HG03045 (cell line): ENCODE data around the gene SOHLH2.

Source experiments
- ATAC-seq: cut with Tn5 transposase; IDR thresholded peaks from one replicate; pipeline ENCODE4 v1.9.1; 2021; ENCODE audit warnings: mild to moderate bottlenecking, moderate library complexity; ENCODE audit not compliant: unreplicated experiment

The SOHLH2 gene

GRCh38 chr13:36133950-36134626 is 80.3 kb downstream of the SOHLH2 start:
- no peak for ATAC-seq

DNA sequence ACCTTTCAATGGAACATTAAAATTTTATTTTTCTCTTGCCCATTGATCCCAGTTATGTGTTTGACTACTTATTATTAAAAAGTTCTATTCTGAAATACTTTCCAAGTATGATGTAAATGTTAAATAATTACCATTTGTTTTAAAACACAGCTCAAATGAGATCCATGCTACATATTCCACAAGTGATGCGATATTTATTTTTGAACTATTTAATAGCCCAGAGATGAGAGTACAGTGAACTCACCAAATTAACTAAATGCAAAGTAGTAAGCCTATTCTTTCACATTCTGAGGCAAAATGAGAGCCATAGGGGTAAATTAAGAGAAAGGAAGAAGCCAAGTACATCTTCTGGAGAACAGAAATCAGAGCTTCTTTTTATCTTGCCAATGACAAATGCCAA is 82.0 kb downstream of the SOHLH2 start:
- ATAC-seq: no peak

DNA sequence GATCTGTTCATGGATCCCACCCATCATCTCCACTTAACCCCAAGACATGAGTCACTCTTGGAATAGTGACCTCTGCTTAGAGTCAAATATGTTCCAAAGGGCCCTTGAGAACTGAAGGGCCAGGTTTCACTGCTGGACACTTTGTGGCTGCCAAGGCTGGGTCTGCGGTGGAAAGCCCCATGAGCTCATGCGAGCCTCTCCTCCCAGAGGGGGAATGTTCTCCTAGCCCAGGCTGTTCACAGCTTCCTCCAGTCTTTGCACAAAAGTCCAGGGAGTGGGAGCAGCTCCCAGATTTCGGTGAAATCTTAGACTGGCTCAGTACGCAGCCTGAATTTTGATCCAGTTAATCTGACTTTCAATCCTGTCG is 82.4 kb downstream of the SOHLH2 start:
- no peak for ATAC-seq

DNA sequence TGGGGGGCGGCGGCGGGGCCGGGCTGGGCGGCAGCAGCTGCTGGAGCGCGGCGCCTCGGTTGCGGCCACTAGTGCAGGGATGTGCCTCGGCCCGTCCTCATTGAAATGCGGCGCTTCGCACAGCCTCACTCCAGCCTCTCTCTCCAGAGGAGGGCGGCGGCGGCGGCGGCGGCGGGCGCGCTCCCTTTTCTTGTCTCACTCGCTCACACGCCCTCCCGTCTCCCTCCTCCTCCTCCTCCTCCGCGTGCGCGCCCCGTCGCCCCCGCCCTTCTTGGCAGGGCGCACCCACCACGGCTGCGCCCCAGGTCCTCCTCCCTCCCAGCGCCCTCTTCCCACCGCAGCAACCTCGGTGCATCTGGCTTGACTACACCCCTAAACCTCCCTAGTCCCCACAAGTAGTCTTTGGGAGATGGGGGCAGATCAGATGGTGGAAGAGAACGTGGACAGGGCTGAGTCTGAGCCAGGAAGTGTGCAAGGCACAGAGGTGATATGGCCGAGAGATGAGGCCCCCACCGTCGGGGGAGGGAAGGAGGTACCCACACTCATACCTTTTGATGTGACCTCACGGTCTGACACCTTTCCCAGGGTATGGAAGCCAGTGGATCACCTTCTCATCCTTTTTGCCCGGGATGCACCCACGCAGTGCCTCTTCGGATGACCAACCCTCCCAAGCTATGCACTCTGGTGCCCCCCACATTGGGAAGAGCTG is 83.0 kb downstream of the SOHLH2 start, which contains the start of gene DCLK1:
Gene DCLK1 (minus strand): TSS at position 161 of the 709 bp plus-strand sequence.
- ATAC-seq: no peak

GRCh38 chr13:36130552-36131221 is 83.7 kb downstream of the SOHLH2 start:
- no peak for ATAC-seq

- no peak for ATAC-seq
Measured at GRCh38 chr13:36130193-36130551, 84.2 kb downstream of the SOHLH2 start.

DNA sequence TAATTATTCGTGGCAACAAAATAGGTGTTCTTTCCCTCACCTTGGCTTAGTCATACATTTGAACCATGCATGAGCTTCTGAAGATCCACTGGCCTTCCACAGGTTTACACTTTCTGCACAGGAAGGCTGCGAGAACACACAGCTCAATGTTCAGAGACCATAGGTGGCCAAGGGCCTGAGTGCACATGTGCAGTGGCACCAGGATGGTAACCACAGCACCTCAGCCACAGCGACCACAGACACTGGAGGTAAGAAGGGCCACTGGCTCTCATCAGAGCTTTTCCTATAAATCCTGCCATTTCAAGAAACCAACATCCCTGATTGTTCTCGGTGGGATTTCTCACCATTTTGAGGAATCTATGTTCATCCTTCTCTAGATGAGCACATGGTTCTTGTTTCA is 84.8 kb downstream of the SOHLH2 start:
- ATAC-seq: no peak

- ATAC-seq: no peak
Measured at GRCh38 chr13:36126491-36126890, 87.9 kb downstream of the SOHLH2 start.

DNA sequence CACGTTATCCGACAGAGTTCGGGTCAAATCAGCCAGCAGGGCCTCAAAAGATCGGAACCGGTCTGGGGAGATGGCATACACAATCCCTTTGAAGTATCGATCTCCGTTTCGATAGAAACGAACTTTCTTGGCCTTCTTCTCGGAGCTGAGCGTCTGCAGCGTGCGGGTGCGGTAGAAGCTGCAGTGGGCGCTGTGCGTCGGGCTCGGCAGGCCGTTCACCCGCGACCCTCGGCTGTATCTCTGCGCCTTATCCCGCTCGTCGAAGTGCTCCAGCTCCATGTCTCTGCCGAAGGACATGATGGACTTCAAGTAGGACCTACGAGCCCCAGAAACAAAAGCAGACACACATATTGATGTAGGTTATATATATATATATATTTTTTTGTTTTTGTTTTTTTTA is 88.5 kb downstream of the SOHLH2 start:
- no peak for ATAC-seq

GRCh38 chr13:36124236-36124822 is 90.0 kb downstream of the SOHLH2 start:
- ATAC-seq: no peak
